Liver (tissue), 9 donors: ENCODE results near the gene FRMD4A. TPM values are rescaled to one million over a fixed set of nuclear protein-coding genes. Genes with fewer than 3 reads are reported as not detected.

ENCODE experiments used
- DNase-seq: peaks from one replicate; pipeline ENCODE4 v3.0.0-alpha.2; 2017; ENCODE audit warnings: low spot score
- H3K27ac ChIP-seq, 2 donors: one replicate each; pipeline ENCODE4 v1.7.0; 2013; ENCODE audit warnings: inconsistent platforms in 2 of 2, low read length in 2 of 2, control low read depth in 1 of 2, low read depth in 1 of 2, mild to moderate bottlenecking in 1 of 2
- H3K27me3 ChIP-seq, 4 donors: one replicate each; pipeline versions ENCODE4 v1.6.1 to v1.7.0; 2013; ENCODE audit warnings: low read length in 3 of 4, inconsistent platforms in 1 of 4, mild to moderate bottlenecking in 1 of 4, moderate library complexity in 1 of 4; ENCODE audit not compliant: control insufficient read depth in 4 of 4, insufficient read depth in 4 of 4
- H3K36me3 ChIP-seq, 4 donors: one replicate each; pipeline versions ENCODE4 v1.6.1 to v1.7.0; 2013; ENCODE audit warnings: low read length in 3 of 4, mild to moderate bottlenecking in 3 of 4, low read depth in 1 of 4, moderate library complexity in 1 of 4; ENCODE audit not compliant: control insufficient read depth in 4 of 4, insufficient read depth in 3 of 4
- H3K4me1 ChIP-seq, 4 donors: one replicate each; pipeline versions ENCODE4 v1.6.1 to v1.7.0; 2013; ENCODE audit warnings: low read length in 3 of 4, mild to moderate bottlenecking in 3 of 4, moderate library complexity in 1 of 4; ENCODE audit not compliant: control insufficient read depth in 4 of 4, insufficient read depth in 4 of 4
- H3K4me3 ChIP-seq, 3 donors: one replicate each; pipeline versions ENCODE4 v1.6.1 to v1.7.0; 2013; ENCODE audit warnings: low read length in 3 of 3, control low read depth in 1 of 3, low read depth in 1 of 3, mild to moderate bottlenecking in 1 of 3
- H3K9ac ChIP-seq, 2 donors: one replicate each; pipeline ENCODE4 v1.7.0; 2013; ENCODE audit warnings: low read length in 2 of 2, mild to moderate bottlenecking in 2 of 2, moderate library complexity in 2 of 2, control low read depth in 1 of 2, low read depth in 1 of 2
- H3K9me3 ChIP-seq, 4 donors: one replicate each; pipeline versions ENCODE4 v1.6.1 to v1.7.0; 2013; ENCODE audit warnings: low read length in 3 of 4; ENCODE audit not compliant: control insufficient read depth in 4 of 4
- EGR1 ChIP-seq, 2 donors: IDR thresholded peaks; 2 replicates each; pipeline ENCODE4 v1.6.1; 2016 to 2018; ENCODE audit warnings: antibody characterized with exemption in 2 of 2, low read depth in 2 of 2
- FOXA2 ChIP-seq: IDR thresholded peaks from 2 replicates; pipeline ENCODE4 v1.6.1; 2016; ENCODE audit warnings: antibody characterized with exemption
- GABPA ChIP-seq, 2 donors: IDR thresholded peaks in 1 of 2; conservative IDR thresholded peaks in 1 of 2; 2 replicates each; pipeline ENCODE4 v1.6.1; 2016; ENCODE audit warnings: antibody characterized with exemption in 2 of 2, mild to moderate bottlenecking in 1 of 2, moderate library complexity in 1 of 2
- HNF4A ChIP-seq, 2 donors: conservative IDR thresholded peaks; 2 replicates each; pipeline ENCODE4 v1.6.1; 2016; ENCODE audit warnings: antibody characterized with exemption in 2 of 2, mild to moderate bottlenecking in 2 of 2
- JUND ChIP-seq, 2 donors: IDR thresholded peaks; 2 replicates each; pipeline ENCODE4 v1.6.1; 2016; ENCODE audit warnings: antibody characterized with exemption in 2 of 2
- RAD21 ChIP-seq, 2 donors: IDR thresholded peaks; 2 replicates each; pipeline ENCODE4 v1.6.1; 2016; ENCODE audit warnings: antibody characterized with exemption in 2 of 2, mild to moderate bottlenecking in 2 of 2
- RXRA ChIP-seq, 2 donors: IDR thresholded peaks; 2 replicates each; pipeline ENCODE4 v1.6.1; 2017 to 2018; ENCODE audit warnings: antibody characterized with exemption in 2 of 2, mild to moderate bottlenecking in 1 of 2
- SP1 ChIP-seq: IDR thresholded peaks from 2 replicates; pipeline ENCODE4 v1.6.1; 2018; ENCODE audit warnings: antibody characterized with exemption, mild to moderate bottlenecking
- TAF1 ChIP-seq: conservative IDR thresholded peaks from 2 replicates; pipeline ENCODE4 v1.6.1; 2016; ENCODE audit warnings: antibody characterized with exemption, mild to moderate bottlenecking
- YY1 ChIP-seq: IDR thresholded peaks from 2 replicates; pipeline ENCODE4 v1.6.1; 2016; ENCODE audit warnings: antibody characterized with exemption, mild to moderate bottlenecking
- WGBS: extraction: QIAGEN DNeasy Blood & Tissue Kit; methylation state at CpG from one replicate; pipeline ENCODE4 v1.1.7; 2013; 5-methylcytosine and 5-hydroxymethylcytosine counted together
- polyA plus RNA-seq, 2 donors: library from polyadenylated mRNA; stranded (reverse) in 1 of 2; unstranded in 1 of 2; fragments of 200-250 nt in 1 of 2; fragments of >200 nt in 1 of 2; fragmentation: Nextera tagmentation in 1 of 2; extraction: Ambion mirVana in 1 of 2; gene quantifications; one replicate each; pipeline versions ENCODE4 v1.2.1 to v1.2.3, GENCODE V29; 2013 to 2015
- total RNA-seq, 2 donors: library from RNA; depleted of rRNA; stranded (reverse); fragments of >200 nt; gene quantifications; one replicate each; pipeline ENCODE4 v1.2.3, GENCODE V29; 2014
- TF ChIP-seq, protein P1 (sequence below): IDR thresholded peaks from 2 replicates; pipeline ENCODE4 v1.6.1; 2016; ENCODE audit warnings: antibody characterized with exemption
- TF ChIP-seq, protein P2 (sequence below): IDR thresholded peaks from 2 replicates; pipeline ENCODE4 v1.6.1; 2016; ENCODE audit warnings: antibody characterized with exemption
- TF ChIP-seq, protein P3 (sequence below): IDR thresholded peaks from 2 replicates; pipeline ENCODE4 v1.6.1; 2016; ENCODE audit warnings: antibody characterized with exemption, mild to moderate bottlenecking
- TF ChIP-seq, protein P4 (sequence below): IDR thresholded peaks from 2 replicates; pipeline ENCODE4 v1.6.1; 2016; ENCODE audit warnings: antibody characterized with exemption
- TF ChIP-seq, protein P5 (sequence below): fragments of 150-350 bp; IDR thresholded peaks from 2 replicates; pipeline ENCODE4 v1.5.1; 2017; ENCODE audit warnings: improper control_type of control experiment, low read depth, low read length; ENCODE audit not compliant: missing input control
- donor health status: healthy.
- donor health status: healthy.
- donor health status: healthy.
- donor health status: healthy.
- donor health status: healthy.

The FRMD4A gene
- total and polyA plus RNA-seq, 4 donors: 8.2 to 34.3 (median 13.1) TPM

DNA sequence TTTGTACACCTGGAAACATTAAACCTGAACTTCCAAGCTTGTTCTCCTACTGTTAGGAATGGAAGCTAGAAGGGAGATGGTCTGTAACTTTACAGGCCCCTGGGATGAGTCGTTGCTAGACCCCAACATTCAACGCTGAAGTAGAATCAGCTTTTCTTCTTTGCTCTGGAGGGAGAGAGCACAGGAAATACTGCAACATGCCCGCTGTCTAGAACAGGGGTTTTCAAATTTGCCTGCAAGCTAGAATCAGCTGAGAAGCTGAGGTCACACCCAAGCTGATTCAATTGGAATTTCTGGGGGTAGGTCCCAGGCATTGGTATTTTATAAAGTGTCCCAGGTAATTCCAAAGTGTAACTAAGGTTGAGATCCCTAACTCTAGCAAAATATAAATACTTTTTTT, 524.3 kb downstream of the FRMD4A start:
- no peak overlapping the region for H3K27ac ChIP-seq
- H3K36me3 ChIP-seq: no peaks in the 10 kb centered on the region
- no peak for TF ChIP-seq GABPA (IDR thresholded peaks at IDR 0.05 in 1 of 2, conservative IDR thresholded peaks at IDR 0.05 in 1 of 2)
- TF ChIP-seq SP1: no peak
- TF ChIP-seq, protein P1, sequence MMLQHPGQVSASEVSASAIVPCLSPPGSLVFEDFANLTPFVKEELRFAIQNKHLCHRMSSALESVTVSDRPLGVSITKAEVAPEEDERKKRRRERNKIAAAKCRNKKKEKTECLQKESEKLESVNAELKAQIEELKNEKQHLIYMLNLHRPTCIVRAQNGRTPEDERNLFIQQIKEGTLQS: no peak
- no peak for TF ChIP-seq RAD21 (IDR thresholded peaks at IDR 0.05)
- TF ChIP-seq, protein P2, sequence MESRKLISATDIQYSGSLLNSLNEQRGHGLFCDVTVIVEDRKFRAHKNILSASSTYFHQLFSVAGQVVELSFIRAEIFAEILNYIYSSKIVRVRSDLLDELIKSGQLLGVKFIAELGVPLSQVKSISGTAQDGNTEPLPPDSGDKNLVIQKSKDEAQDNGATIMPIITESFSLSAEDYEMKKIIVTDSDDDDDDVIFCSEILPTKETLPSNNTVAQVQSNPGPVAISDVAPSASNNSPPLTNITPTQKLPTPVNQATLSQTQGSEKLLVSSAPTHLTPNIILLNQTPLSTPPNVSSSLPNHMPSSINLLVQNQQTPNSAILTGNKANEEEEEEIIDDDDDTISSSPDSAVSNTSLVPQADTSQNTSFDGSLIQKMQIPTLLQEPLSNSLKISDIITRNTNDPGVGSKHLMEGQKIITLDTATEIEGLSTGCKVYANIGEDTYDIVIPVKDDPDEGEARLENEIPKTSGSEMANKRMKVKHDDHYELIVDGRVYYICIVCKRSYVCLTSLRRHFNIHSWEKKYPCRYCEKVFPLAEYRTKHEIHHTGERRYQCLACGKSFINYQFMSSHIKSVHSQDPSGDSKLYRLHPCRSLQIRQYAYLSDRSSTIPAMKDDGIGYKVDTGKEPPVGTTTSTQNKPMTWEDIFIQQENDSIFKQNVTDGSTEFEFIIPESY: no peak
- TF ChIP-seq RXRA (IDR thresholded peaks at IDR 0.05): no peak
- no peak for TF ChIP-seq HNF4A (conservative IDR thresholded peaks at IDR 0.05)
- TF ChIP-seq JUND (IDR thresholded peaks at IDR 0.05): no peak
- H3K4me1 ChIP-seq: peaks cover 0 to 4% (median 0%) of the 10 kb centered on the region in 4 donors
- WGBS: 73% methylated on average over 3 of the region's 3 CpGs
- H3K27me3 ChIP-seq: no peaks in the 10 kb centered on the region
- no peak overlapping the region for H3K4me3 ChIP-seq
- H3K9ac ChIP-seq: no peak overlapping the region
- DNase-seq: no peak
- no peaks in the 10 kb centered on the region for H3K9me3 ChIP-seq

DNA sequence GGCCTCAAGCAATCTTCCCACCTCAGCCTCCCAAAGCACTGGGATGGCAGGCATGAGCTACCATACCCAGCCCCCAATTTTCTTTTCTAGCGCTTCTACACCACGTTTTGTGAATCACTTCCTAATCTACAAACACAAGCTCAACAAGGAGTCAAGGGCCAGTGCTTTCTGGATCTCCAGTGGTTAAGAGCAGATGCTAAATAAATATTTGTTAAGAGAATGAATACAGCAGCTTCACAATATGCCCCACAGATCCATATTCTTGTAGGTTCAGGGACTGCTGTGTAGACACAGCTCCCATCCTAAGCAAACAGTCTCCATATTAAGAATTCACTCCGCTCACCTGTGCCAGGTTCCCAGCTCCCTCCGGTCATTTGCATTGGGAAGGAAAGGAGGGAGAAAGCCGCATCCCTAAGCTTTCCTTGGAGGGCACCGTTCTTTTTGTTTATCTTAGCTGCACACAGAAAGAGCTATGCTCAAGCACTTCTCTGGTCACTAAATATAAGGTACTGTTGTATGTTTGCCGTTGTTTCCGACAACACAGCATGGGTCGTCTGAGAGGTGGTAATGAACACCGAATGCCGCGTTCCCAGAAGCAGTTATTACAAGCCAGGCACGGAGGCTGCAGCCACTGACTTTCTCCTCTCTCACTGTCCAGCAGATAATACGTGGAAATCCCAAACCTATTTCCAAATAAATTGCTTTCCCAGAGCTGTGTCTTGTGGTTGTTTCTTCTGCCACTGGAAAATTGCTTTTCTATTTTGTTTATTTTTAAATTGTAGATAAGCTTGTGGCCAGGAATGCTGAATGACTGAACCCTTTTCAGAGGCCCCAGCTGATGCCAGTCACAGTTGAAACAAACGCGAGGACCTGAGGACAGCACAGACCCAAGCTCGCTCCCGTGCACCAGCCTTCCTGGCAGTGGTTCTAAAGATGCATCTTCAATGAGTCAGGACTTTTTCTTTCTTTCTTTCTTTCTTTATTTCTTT, 526.9 kb downstream of the FRMD4A start:
- Histone ChIP-seq H3K9me3 (no peaks in the 10 kb centered on the region), H3K36me3 (no peaks in the 10 kb centered on the region), H3K4me3 (no peak overlapping the region), H3K27me3 (no peaks in the 10 kb centered on the region), H3K27ac (no peak overlapping the region), H3K4me1 (no peaks in the 10 kb centered on the region), H3K9ac (no peak overlapping the region)
- WGBS: 40% methylated on average over 18 of the region's 18 CpGs
- no peak for TF ChIP-seq GABPA (IDR thresholded peaks at IDR 0.05 in 1 of 2, conservative IDR thresholded peaks at IDR 0.05 in 1 of 2)
- TF ChIP-seq, protein P3, sequence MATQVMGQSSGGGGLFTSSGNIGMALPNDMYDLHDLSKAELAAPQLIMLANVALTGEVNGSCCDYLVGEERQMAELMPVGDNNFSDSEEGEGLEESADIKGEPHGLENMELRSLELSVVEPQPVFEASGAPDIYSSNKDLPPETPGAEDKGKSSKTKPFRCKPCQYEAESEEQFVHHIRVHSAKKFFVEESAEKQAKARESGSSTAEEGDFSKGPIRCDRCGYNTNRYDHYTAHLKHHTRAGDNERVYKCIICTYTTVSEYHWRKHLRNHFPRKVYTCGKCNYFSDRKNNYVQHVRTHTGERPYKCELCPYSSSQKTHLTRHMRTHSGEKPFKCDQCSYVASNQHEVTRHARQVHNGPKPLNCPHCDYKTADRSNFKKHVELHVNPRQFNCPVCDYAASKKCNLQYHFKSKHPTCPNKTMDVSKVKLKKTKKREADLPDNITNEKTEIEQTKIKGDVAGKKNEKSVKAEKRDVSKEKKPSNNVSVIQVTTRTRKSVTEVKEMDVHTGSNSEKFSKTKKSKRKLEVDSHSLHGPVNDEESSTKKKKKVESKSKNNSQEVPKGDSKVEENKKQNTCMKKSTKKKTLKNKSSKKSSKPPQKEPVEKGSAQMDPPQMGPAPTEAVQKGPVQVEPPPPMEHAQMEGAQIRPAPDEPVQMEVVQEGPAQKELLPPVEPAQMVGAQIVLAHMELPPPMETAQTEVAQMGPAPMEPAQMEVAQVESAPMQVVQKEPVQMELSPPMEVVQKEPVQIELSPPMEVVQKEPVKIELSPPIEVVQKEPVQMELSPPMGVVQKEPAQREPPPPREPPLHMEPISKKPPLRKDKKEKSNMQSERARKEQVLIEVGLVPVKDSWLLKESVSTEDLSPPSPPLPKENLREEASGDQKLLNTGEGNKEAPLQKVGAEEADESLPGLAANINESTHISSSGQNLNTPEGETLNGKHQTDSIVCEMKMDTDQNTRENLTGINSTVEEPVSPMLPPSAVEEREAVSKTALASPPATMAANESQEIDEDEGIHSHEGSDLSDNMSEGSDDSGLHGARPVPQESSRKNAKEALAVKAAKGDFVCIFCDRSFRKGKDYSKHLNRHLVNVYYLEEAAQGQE: peak; percentile 39
- no peak for DNase-seq

DNA sequence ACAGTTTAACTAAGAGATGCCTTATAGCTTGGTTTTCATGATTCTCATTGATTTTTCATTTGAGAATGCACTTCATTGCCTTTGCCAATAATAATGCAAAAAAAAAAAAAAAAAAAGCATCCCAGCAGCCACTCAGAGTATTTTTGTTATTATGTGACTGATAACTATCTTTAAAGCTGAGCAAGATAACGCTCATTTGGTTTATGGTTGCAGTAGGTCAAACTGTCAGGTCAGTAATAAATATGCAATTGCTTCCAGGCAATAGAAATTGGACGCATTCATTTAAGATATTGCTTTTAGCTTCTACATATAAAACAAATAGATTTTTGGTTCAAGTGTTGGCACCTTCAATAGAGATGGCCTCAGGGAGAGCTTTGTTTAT, 528.8 kb downstream of the FRMD4A start:
- WGBS: 76% methylated on average over 2 of the region's 2 CpGs
- DNase-seq: no peak
- Histone ChIP-seq H3K4me3 (no peak overlapping the region), H3K4me1 (no peaks in the 10 kb centered on the region), H3K27ac (no peak overlapping the region), H3K27me3 (peaks cover 0 to 4% (median 0%) of the 10 kb centered on the region in 4 donors), H3K9ac (no peak overlapping the region), H3K9me3 (no peaks in the 10 kb centered on the region), H3K36me3 (no peaks in the 10 kb centered on the region)
- TF ChIP-seq, protein P4, sequence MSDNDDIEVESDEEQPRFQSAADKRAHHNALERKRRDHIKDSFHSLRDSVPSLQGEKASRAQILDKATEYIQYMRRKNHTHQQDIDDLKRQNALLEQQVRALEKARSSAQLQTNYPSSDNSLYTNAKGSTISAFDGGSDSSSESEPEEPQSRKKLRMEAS: no peak
- no peak for TF ChIP-seq SP1
- TF ChIP-seq FOXA2: no peak
- no peak for TF ChIP-seq RAD21 (IDR thresholded peaks at IDR 0.05)
- TF ChIP-seq TAF1: no peak
- TF ChIP-seq EGR1 (IDR thresholded peaks at IDR 0.05; ENCODE audit: low read depth in 2 of 2): no peak
- TF ChIP-seq, protein P5, sequence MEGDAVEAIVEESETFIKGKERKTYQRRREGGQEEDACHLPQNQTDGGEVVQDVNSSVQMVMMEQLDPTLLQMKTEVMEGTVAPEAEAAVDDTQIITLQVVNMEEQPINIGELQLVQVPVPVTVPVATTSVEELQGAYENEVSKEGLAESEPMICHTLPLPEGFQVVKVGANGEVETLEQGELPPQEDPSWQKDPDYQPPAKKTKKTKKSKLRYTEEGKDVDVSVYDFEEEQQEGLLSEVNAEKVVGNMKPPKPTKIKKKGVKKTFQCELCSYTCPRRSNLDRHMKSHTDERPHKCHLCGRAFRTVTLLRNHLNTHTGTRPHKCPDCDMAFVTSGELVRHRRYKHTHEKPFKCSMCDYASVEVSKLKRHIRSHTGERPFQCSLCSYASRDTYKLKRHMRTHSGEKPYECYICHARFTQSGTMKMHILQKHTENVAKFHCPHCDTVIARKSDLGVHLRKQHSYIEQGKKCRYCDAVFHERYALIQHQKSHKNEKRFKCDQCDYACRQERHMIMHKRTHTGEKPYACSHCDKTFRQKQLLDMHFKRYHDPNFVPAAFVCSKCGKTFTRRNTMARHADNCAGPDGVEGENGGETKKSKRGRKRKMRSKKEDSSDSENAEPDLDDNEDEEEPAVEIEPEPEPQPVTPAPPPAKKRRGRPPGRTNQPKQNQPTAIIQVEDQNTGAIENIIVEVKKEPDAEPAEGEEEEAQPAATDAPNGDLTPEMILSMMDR: no peak
- TF ChIP-seq YY1: no peak
